Endodermal cell (in vitro differentiated cells): ENCODE data around the gene AOC3. TPM values are rescaled to one million over a fixed set of nuclear protein-coding genes. Genes with fewer than 3 reads are reported as not detected.

Source experiments
- DNase-seq: peaks from one replicate; pipeline ENCODE4 v3.0.0-alpha.2; 2017
- H3K27ac ChIP-seq: 2 replicates; pipeline ENCODE4 v1.5.1; 2013; ENCODE audit warnings: mild to moderate bottlenecking, low read depth, low read length, moderate library complexity
- H3K27me3 ChIP-seq: 2 replicates; pipeline ENCODE4 v1.6.1; 2013; ENCODE audit warnings: mild to moderate bottlenecking, low read length, moderate library complexity; ENCODE audit not compliant: insufficient read depth, control insufficient read depth, poor library complexity, severe bottlenecking
- H3K36me3 ChIP-seq: 2 replicates; pipeline ENCODE4 v1.7.0; 2013; ENCODE audit warnings: mild to moderate bottlenecking, low read length, moderate library complexity; ENCODE audit not compliant: control insufficient read depth, insufficient read depth
- H3K4me1 ChIP-seq: one replicate; pipeline ENCODE4 v1.7.0; 2013; ENCODE audit warnings: low read length; ENCODE audit not compliant: control insufficient read depth, insufficient read depth
- H3K4me3 ChIP-seq: 2 replicates; pipeline ENCODE4 v1.5.1; 2013; ENCODE audit warnings: mild to moderate bottlenecking, low read length, moderate library complexity
- H3K9ac ChIP-seq: 2 replicates; pipeline ENCODE4 v1.6.1; 2013; ENCODE audit warnings: mild to moderate bottlenecking, low read length, moderate library complexity; ENCODE audit not compliant: poor library complexity, severe bottlenecking; ENCODE audit errors: extremely low read depth
- H3K9me3 ChIP-seq: 2 replicates; pipeline ENCODE4 v1.6.1; 2013; ENCODE audit warnings: mild to moderate bottlenecking, low read length, moderate library complexity; ENCODE audit not compliant: control insufficient read depth
- H3K27ac Mint-ChIP-seq: 2 replicates; pipeline ENCODE4 v1.8.0; 2020; ENCODE audit warnings: mixed read lengths
- H3K27me3 Mint-ChIP-seq: 2 replicates; pipeline ENCODE4 v1.8.0; 2021; ENCODE audit warnings: mild to moderate bottlenecking, mixed read lengths; ENCODE audit not compliant: insufficient read depth
- H3K36me3 Mint-ChIP-seq: 2 replicates; pipeline ENCODE4 v1.8.0; 2020; ENCODE audit warnings: low read depth, mixed read lengths
- H3K4me1 Mint-ChIP-seq: 2 replicates; pipeline ENCODE4 v1.8.0; 2020; ENCODE audit warnings: mixed read lengths
- H3K4me3 Mint-ChIP-seq: 2 replicates; pipeline ENCODE4 v1.8.0; 2020; ENCODE audit warnings: mild to moderate bottlenecking, moderate library complexity, mixed read lengths
- H3K9me3 Mint-ChIP-seq: 2 replicates; pipeline ENCODE4 v1.8.0; 2020; ENCODE audit warnings: mild to moderate bottlenecking, mixed read lengths
- WGBS, 2 experiments: methylation state at CpG; one replicate each; pipeline versions ENCODE4 v1.1.5 to v1.1.7; 2013; ENCODE audit warnings: missing lambda C conversion rate in 2 of 2, mixed read lengths in 1 of 2; ENCODE audit not compliant: insufficient coverage in 1 of 2, insufficient read length in 1 of 2; 5-methylcytosine and 5-hydroxymethylcytosine counted together
- microRNA-seq: library from miRNA; unstranded; fragments of <30 nt; microRNA quantifications from one replicate; pipeline ENCODE4 v1.2.0, GENCODE V29; 2020; ENCODE audit warnings: borderline microRNAs expressed
- total RNA-seq, 2 donors: library from RNA; stranded (reverse); fragmentation: NEBNext Ultra II Directional in 1 of 2; extraction: Animal tissue kit (Norgen Biotek cat#: 25700) in 1 of 2; gene quantifications; 2 replicates in 1 of 2; 3 replicates in 1 of 2; pipeline ENCODE4 v1.2.1, GENCODE V29; 2021
- TF ChIP-seq, protein P1 (sequence below): fragments of 200-600 bp; sonication (generic); conservative IDR thresholded peaks from 2 replicates; pipeline ENCODE4 v1.5.0; 2021; ENCODE audit warnings: antibody characterized with exemption, mild to moderate bottlenecking

AOC3 gene
- total RNA-seq, 2 donors from 2014 or later = 1.3 to 1.9 TPM

DNA sequence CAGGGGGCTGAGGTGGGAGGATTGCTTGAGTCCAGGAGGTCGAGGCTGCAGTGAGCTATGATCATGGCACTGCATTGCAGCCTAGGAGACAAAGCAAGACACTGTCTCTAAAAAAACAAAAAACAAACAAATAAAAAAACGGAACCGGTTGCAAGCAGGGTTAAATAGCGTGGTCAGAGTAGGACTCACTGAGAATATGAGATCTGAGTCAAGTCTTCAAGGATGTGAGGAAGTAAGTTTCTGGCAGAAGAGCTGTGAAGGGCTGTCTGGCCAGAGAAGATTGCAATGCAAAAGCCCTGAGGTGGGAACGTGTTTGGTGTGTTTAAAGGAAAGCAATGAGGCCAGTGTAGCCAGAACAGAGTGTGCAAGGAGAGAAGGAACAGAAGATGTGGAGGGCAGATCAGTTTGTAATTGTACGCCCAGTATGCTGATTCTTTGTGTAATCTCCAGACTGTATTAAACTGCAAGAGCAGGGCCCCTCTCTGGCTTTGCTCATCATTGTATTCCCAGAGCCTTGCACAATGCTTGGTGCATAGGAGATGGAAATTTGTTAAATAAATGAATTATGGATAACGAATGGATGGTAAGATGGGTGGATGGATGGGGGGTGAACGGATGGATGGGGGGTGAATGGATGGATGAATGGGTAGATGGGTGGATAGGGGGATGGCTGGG is 55.9 kb downstream of the AOC3 start:
- no peaks in the 10 kb centered on the region for H3K36me3 ChIP-seq
- Mint-ChIP-seq H3K9me3 (no peaks in the 10 kb centered on the region), H3K4me3 (no peak overlapping the region), H3K27me3 (peaks cover 5% of the 10 kb centered on the region), H3K4me1 (no peaks in the 10 kb centered on the region), H3K27ac (no peak overlapping the region), H3K36me3 (no peaks in the 10 kb centered on the region)
- H3K4me3 ChIP-seq = no peak overlapping the region
- no peak for DNase-seq
- no peak overlapping the region for H3K9ac ChIP-seq
- no peaks in the 10 kb centered on the region for H3K9me3 ChIP-seq
- no peaks in the 10 kb centered on the region for H3K4me1 ChIP-seq
- H3K27me3 ChIP-seq = no peaks in the 10 kb centered on the region
- TF ChIP-seq, protein P1, sequence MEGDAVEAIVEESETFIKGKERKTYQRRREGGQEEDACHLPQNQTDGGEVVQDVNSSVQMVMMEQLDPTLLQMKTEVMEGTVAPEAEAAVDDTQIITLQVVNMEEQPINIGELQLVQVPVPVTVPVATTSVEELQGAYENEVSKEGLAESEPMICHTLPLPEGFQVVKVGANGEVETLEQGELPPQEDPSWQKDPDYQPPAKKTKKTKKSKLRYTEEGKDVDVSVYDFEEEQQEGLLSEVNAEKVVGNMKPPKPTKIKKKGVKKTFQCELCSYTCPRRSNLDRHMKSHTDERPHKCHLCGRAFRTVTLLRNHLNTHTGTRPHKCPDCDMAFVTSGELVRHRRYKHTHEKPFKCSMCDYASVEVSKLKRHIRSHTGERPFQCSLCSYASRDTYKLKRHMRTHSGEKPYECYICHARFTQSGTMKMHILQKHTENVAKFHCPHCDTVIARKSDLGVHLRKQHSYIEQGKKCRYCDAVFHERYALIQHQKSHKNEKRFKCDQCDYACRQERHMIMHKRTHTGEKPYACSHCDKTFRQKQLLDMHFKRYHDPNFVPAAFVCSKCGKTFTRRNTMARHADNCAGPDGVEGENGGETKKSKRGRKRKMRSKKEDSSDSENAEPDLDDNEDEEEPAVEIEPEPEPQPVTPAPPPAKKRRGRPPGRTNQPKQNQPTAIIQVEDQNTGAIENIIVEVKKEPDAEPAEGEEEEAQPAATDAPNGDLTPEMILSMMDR = no peak
- H3K27ac ChIP-seq = no peak overlapping the region
- WGBS, 2 experiments = 85 to 92% methylated on average over 5 to 8 of the region's 8 CpGs

Small RNA genes within 50 kb of the gene (microRNA-seq; reads per million reads assigned to microRNA genes)
- gene MIR6781 = not detected

Other genes with a start within 250 kb of the AOC3 start
- gene RETREG3, start 241.8 kb upstream of the AOC3 start, total RNA-seq = 10 to 100 TPM; 51.5 to 55.4 TPM
- 100 to 1,000 TPM in 1 of 2 donors, 10 to 100 TPM in 1; 94.2 to 124 TPM for gene TUBG1, start 241.5 kb upstream of the AOC3 start, total RNA-seq
- 10 to 100 TPM; 32.4 to 38.0 TPM for gene TUBG2, start 191.9 kb upstream of the AOC3 start, total RNA-seq
- gene PLEKHH3, start 174.2 kb upstream of the AOC3 start, total RNA-seq = 10 to 100 TPM; 13.7 to 24.3 TPM
- 1 to 10 TPM in 1 of 2 donors, under 1 TPM in 1; 0.70 to 1.7 TPM for gene CCR10, start 169.4 kb upstream of the AOC3 start, total RNA-seq
- 10 to 100 TPM in 1 of 2 donors, 1 to 10 TPM in 1; 9.9 to 18.9 TPM for gene CNTNAP1, start 168.7 kb upstream of the AOC3 start, total RNA-seq
- 10 to 100 TPM; 26.0 to 27.2 TPM for gene EZH1, start 106.2 kb upstream of the AOC3 start, total RNA-seq
- 1 to 10 TPM; 4.9 to 5.1 TPM for gene RAMP2, start 90.0 kb upstream of the AOC3 start, total RNA-seq
- 100 to 1,000 TPM; 114 to 126 TPM for gene VPS25, start 77.8 kb upstream of the AOC3 start, total RNA-seq
- 1 to 10 TPM; 2.1 to 3.3 TPM for gene WNK4, start 70.6 kb upstream of the AOC3 start, total RNA-seq
- 10 to 100 TPM; 64.6 to 67.8 TPM for gene COA3, start 52.5 kb upstream of the AOC3 start, total RNA-seq
- gene CNTD1, start 52.3 kb upstream of the AOC3 start, total RNA-seq = not detected
- 10 to 100 TPM; 59.9 to 60.6 TPM for gene BECN1, start 26.9 kb upstream of the AOC3 start, total RNA-seq
- gene PSME3, start 17.8 kb upstream of the AOC3 start, total RNA-seq = 100 to 1,000 TPM; 153 to 178 TPM
- 1 to 10 TPM; 3.7 to 3.8 TPM for gene AOC2, start 6.6 kb upstream of the AOC3 start, total RNA-seq
- not detected for gene G6PC1, start 49.6 kb downstream of the AOC3 start, total RNA-seq
- gene AARSD1, start 113.3 kb downstream of the AOC3 start, total RNA-seq = 10 to 100 TPM; 48.7 to 50.9 TPM
- gene PTGES3L, start 128.9 kb downstream of the AOC3 start, total RNA-seq = 1 to 10 TPM; 4.6 to 7.9 TPM
- 10 to 100 TPM; 17.7 to 18.5 TPM for gene RUNDC1, start 129.4 kb downstream of the AOC3 start, total RNA-seq
- 1,000 to 10,000 TPM; 1,077 to 1,196 TPM for gene RPL27, start 147.2 kb downstream of the AOC3 start, total RNA-seq
- gene IFI35, start 155.6 kb downstream of the AOC3 start, total RNA-seq = 1 to 10 TPM; 3.0 to 5.1 TPM
- gene VAT1, start 171.2 kb downstream of the AOC3 start, total RNA-seq = 100 to 1,000 TPM; 306 to 402 TPM
- gene RND2, start 174.0 kb downstream of the AOC3 start, total RNA-seq = 10 to 100 TPM; 36.1 to 55.5 TPM